Neural progenitor cell (in vitro differentiated cells): ENCODE results near the gene SDK1.

Source experiments
- CTCF ChIP-seq: fragments of 200-600 bp; sonication (generic); IDR thresholded peaks from 2 replicates; pipeline ENCODE4 v1.5.1; 2017; ENCODE audit warnings: antibody characterized with exemption, mild to moderate bottlenecking
- EZH2 ChIP-seq: fragments of 200-600 bp; sonication (generic); IDR thresholded peaks from 2 replicates; pipeline ENCODE4 v1.6.1; 2017; ENCODE audit warnings: antibody characterized with exemption, mild to moderate bottlenecking, moderate library complexity
- EZH2phosphoT487 ChIP-seq: fragments of 200-600 bp; sonication (generic); IDR thresholded peaks from 2 replicates; pipeline ENCODE4 v1.6.1; 2017; ENCODE audit warnings: antibody characterized with exemption

GRCh38 chr7:3272691-3273141 is 28.3 kb upstream of the SDK1 start:
- TF ChIP-seq CTCF (no peak), EZH2 (no peak), EZH2phosphoT487 (no peak)
